GM13977 (cell line): Measurements from ENCODE around the gene ATP8B4.
"Not testable (repeated sequence)": the region's sequence is repeated elsewhere in the genome, so short reads cannot be mapped to it uniquely, and the experiment has no call there.

Experiments used
- DNase-seq: peaks from one replicate; pipeline ENCODE4 v3.0.0; 2012; ENCODE audit warnings: low spot score
- in situ Hi-C: fragments of 300-500 bp; cut with MboI; formaldehyde crosslinking; loops from one replicate; pipeline ENCODE4 v1.12.0; 2022; ENCODE audit warnings: low sequenced_read_pairs, low pct_unique_long_range_greater_than_20kb, mixed read lengths, inconsistent platforms; ENCODE audit not compliant: unreplicated experiment
- TF ChIP-seq, protein P1 (sequence below): IDR thresholded peaks from 2 replicates; pipeline ENCODE4 v1.5.1; 2012; ENCODE audit warnings: mild to moderate bottlenecking, control low read depth; ENCODE audit not compliant: insufficient read depth; ENCODE audit errors: extremely low read depth, missing control alignments

Gene ATP8B4

DNA sequence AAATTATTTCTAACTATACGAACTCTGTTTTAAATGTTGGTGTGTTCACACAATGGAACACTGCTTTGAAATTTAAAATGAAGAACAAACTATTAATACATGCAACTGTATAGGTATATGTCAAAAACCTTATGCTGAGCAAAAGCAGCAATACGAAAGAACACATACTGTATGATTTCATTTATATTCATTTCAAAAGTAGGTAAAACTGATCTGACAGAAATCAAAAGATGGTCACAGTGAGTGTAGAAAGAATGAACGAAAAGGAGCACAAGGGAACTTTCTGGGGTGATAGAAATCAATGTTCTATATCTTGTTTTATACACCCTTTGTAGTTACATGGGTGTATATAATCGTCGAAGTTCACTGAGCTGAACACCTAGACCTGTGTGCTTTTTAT, 12.6 kb downstream of the ATP8B4 start:
- TF ChIP-seq, protein P1, sequence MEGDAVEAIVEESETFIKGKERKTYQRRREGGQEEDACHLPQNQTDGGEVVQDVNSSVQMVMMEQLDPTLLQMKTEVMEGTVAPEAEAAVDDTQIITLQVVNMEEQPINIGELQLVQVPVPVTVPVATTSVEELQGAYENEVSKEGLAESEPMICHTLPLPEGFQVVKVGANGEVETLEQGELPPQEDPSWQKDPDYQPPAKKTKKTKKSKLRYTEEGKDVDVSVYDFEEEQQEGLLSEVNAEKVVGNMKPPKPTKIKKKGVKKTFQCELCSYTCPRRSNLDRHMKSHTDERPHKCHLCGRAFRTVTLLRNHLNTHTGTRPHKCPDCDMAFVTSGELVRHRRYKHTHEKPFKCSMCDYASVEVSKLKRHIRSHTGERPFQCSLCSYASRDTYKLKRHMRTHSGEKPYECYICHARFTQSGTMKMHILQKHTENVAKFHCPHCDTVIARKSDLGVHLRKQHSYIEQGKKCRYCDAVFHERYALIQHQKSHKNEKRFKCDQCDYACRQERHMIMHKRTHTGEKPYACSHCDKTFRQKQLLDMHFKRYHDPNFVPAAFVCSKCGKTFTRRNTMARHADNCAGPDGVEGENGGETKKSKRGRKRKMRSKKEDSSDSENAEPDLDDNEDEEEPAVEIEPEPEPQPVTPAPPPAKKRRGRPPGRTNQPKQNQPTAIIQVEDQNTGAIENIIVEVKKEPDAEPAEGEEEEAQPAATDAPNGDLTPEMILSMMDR = no peak
- no peak for DNase-seq
- in situ Hi-C loops = no loop called here

DNA sequence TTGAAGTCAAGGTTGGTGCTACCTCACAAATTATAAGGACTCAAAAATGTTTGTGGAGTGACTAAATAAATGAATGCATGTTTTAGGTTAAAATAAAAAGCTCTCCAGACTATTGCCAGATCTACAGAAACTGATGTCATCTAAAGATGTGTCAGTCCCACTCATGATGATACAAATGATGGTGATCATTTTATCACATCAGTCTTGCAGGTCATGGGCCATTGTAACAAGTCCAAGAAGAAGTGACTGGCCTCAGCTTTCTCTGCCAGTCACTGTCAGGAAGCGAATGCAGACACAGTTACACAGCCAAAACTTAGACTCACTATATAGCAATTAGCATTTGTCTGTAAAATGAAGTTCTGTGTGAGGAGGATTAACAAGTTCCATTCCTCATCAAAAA, 18.5 kb downstream of the ATP8B4 start:
- no peak for DNase-seq
- TF ChIP-seq, protein P1 = no peak
- in situ Hi-C loops = no loop called here

DNA sequence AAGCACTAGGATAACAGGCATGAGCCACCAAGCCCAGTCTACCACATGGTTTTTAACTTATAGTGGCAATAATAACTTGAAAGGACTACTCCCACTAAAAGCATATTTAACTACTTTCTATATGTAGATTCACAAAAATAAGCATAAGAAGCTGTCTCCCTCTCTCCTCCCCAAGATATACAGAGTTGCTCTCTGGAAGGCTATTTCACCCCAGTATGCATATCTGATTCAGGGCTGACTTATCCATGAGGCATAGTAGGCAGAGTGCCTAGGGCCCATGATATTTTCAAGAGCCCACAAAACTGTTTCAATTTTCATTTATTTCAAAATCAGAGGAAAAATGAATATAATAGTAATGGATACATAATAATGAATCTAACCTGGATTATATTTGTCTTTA, 20.5 kb downstream of the ATP8B4 start:
- TF ChIP-seq, protein P1 = no peak
- in situ Hi-C loops = no loop called here
- DNase-seq = no peak

DNA sequence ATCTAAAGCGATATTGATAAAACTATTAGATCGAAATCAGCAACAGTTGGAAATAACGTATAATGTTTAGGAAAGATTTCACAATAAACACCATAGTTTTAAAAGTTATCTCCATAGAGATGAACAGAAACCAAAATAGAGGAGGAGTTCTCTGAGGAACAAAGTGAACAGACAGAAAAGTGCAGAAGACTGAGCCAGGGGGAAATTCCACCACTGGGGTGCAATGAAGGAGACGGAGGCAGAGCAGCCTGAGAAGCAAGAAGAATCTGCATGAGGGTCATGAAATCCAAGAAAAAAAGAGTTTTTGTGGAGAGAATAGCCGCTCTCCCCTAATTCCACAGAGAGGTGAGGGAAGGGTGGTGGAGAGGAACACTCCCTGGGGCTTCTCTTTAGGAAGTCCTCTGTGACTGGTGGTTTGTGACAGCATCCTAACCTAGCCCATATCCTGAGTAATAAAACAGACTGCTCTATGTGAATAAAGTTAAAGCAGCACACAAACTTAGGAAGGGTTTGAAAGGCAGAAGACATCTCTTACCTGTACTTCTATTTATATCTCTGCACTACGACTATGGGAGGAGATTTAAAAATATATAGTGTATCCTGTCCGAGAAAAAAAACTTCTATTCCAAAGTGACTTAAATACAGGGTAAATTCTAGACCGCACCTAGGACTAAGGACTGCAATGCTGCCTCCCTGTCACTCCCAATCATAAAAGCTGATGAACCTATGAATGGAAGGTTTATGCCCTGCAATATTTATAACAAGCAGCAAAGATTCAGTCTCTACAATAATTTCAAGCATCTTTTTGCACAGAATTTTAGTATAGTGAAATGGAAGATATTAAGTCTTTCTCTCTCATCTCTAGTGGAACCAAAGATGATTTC, 22.9 kb downstream of the ATP8B4 start:
- TF ChIP-seq, protein P1 = no peak
- no peak for DNase-seq
- in situ Hi-C loops = no loop called here

DNA sequence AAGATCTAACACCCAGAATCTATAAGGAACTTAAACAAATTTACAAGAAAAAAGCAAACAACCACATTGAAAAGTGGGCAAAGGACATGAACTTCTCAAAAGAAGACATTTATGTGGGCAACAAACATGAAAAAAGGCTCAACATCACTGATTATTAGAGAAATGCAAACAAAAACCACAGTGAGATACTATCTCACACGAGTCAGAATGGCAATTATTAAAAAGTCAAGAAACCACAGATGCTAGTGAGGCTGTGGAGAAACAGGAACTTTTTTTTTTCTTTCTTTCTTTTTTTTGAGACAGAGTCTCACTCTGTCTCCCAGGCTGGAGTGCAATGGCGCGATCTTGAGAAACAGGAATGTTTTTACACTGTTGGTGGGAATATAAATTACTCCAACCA, 29.6 kb downstream of the ATP8B4 start:
- DNase-seq, in situ Hi-C loops: not testable (repeated sequence)

DNA sequence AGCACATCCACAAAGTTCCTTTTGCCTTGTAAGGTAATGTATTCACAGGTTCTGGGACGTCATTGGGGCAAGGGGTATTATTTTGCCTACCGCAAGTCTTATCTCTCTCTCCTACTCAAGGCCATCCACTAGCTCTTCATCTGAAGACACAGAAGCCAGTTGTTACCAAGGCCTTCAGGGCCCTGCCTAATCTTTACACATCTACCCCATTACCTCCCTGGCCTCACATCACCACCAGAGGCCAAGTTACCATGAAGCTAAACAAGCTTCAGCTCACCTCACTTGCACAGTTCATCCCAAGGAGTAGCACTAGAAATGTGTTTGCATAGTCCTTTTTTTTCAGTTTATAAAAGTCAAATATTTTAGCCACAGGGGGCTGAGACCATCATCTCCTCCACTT, 34.1 kb downstream of the ATP8B4 start:
- DNase-seq = no peak
- in situ Hi-C loops = no loop called here
- TF ChIP-seq, protein P1 = no peak

DNA sequence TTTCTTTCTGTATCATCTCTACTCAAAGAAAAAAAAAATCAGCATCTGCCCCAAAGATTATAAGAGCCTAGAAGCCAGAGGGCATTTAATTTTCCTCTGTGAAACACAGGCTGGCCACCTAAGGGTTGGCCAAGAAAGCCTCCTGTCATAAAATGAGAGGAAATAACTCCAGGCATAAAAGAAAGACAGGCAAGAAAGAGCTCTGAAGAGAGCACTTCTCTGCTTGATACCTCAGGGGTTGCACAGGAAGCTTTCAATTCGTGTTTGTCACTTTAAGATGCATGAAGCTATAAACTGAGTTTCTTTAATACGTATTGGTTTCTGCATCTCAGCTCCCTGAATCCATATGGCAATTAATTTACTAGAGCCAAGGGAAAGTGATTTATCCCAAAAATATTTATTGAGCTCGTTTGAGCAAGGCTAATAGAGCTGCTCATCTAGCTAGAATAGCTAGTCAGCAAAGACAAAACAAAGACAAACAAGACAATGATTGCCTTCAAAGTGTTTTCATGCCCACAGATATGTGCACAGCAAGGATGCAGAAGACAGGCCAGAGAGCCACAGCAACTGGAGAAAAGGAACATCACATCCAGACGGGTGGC, 35.5 kb downstream of the ATP8B4 start:
- DNase-seq = no peak
- TF ChIP-seq, protein P1 = no peak
- in situ Hi-C loops = no loop called here
